ENCODE results near the gene PSME1. TPM values are rescaled to one million over a fixed set of nuclear protein-coding genes. Genes with fewer than 3 reads are reported as not detected.

Gene PSME1
- total RNA-seq = 151 and 174 TPM in 2 replicates

DNA sequence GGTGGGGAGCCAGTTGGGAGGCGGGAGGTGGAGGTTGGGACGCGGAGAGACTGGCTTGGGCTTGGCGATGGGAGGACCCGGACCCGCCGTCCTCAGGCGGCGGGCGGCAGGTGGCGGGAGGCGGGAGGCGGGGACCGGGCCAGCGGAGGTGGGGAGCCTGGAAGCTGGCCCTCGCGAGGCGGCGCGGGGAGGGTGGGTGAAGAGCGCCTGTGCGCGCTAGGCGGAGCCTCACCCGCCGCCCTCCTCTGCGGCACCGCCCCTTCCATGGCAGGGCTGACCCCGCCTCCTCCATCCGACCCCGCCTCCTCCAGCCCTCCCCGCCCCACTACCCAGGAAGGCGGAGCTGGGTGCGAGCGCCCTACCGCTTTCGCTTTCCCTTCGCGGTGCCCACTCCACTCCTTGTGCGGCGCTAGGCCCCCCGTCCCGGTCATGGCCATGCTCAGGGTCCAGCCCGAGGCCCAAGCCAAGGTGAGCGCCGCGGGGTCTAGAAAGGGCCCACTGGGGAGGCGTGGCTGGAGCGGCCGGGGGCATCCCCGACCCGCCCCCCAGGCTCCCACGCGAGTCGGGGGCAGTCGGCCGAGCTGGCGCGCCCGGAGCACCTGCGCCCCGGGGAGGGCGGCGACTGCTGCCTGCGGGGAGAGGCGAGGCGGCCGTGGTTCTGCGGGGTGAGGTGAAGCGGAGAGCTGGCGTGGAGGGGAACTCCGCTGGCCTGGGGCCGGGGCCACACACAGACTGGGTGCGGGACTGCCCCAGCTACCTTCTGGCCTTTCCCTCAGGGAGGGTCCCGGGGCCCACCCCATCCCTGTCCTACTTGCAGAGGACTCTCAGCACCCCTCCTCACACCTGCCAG, at the start of gene PSME1:
Gene PSME1 (plus strand): TSS at position 361 of the 850 bp plus-strand sequence. CDS start 69 bp downstream, at position 430.

DNA sequence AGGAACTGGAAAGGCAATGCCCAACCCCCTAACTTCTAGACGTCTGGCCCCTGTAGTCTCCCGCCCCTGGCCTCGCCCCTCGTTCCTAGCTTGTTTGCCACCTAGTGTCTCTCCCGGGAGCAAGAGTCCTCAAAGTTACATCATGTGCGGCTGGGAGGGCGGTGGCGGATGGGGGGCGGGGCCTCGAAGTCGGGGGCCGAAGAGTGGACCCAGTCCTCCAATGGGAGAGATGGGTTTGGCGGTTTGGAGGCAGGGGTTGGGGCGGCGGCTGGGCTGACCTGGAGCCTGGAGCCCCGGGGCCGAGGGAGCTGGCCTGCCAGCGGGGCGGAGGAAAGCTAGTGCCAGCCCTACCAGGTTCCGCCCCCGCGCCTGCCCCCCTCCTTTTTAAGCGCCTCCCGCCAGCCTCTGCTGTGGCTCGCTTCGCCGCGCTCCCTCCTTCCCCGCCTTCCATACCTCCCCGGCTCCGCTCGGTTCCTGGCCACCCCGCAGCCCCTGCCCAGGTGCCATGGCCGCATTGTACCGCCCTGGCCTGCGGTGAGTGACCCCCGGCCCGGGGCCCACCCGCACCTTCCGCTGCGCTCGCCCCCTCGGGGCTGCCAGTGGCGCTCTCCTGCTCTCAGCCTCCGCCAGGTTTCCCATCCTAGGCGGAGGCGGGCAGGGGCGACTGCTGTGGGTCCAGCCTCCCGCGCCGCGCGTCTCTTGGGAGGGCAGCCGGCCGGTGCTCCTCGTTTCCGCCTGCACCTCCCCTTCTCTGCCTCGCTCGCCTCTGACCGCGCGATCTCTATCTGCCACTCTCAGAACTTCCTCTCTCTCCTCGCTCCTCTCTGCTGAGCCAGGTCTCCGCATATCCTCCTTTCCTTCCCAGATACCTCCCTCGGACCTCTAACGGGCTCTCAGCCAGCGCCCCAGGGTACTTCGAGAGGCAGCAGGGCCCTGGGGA, 41.8 kb upstream of the PSME1 start, which contains the start of gene PCK2:
Gene PCK2 (plus strand): TSS at position 411 of the 940 bp plus-strand sequence. CDS start 95 bp downstream, at position 506.

DNA sequence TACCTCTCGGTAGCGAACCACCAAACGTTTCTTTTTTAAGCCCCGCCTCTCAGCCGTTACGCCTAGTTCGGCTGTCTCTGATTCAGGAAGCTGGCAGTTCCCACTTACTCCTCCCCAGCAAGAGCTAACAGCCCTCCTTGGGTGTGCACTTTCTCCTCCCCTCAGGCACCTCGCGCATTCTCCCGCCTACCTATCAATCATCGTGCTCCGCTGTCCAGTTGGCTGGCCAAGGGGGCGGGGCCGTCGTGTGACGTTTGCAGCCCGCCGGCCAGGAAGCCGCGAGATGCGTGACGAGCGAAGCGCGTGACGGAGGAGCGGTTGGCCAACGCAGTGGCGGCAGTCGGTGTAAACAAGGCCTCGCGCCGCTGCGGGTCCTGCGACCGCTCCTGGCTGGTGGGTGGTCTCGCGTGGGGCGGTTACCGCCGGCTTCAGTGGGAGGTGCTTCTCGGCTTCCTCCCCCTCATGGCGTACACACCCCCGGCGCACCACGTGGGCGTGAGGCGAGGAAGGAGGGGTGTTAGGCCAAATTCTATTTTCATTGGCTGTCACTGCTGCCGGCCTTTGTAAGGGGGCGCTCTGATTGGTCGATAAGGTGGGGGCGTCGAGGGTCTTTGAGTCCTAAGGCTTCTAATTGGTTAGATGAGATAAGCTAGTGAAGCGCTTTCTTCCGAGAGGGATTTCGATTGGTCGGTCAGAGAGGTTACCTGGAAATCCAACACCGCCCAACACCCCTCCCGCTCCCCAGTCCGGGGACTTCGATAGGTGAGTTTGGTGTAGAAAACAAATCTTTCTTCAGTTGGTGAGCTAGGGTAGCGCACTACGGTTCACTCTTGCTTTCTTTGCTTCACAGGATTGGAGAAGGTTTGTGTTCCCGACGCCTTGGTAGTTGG, 21.2 kb upstream of the PSME1 start, which contains the start of the genes DCAF11 and NRL:
Gene DCAF11 (plus strand): TSS at position 246 of the 890 bp plus-strand sequence. CDS start 818 bp downstream, outside the sequence.
Gene NRL (minus strand): TSS at position 418 of the 890 bp plus-strand sequence. CDS start 32,101 bp downstream, outside the sequence.

DNA sequence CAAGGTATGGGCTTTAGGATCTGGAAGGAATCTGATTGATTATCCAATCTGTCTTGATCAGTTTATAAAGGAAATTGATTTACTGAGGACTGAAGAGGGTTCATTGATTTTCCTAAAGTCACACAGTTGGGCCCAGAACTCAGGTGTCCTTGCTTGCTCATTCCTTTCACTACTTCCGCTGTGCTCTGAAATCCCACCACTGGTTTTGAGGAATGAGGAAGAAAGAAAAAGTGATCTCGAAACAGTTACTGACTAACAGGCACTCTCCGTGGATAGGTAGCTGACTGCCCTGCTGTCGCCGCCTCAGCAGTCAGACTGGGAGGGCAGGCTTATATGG, 5.6 kb upstream of the PSME1 start, which contains the start of gene FITM1:
Gene FITM1 (plus strand): TSS at position 280 of the 337 bp plus-strand sequence. CDS start 905 bp downstream, outside the sequence.

DNA sequence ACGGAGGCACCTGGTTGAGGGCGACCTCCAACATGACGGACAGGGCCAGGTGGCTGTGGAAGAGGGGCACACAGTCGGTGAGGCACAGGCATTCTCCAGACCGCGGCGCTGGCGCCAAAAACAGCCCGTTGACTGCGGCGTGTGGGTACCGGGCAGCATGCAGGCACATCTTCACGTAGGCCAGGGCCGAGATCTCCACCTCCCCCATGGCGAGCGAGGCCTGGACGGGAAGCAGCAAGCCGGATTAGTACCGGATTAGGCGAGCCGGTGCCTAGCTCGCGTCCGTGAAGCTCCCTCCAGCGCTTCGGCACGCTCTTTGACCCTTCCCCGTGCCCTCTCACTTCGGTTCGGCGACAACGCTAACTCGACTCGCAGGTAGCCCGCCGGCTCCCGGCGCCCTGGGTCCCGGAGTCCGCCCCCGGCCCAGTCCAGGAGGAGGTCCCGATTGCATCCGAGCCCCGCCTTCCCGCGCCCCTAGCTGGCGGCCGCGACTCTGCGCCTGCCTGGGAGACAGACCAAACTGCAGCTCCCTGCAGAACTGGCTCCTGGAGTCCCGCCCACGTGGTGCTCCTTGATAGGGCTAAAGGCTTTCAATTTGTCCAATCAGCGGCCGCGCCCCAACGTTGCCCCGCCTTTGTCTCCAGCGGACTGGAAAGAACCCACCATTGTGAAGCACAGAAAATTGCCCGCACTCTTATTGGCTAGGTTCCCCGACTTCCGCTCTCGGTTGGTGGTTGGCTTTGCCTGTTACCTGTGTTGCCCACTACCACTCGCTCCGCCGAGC, 5.3 kb downstream of the PSME1 start, which contains the start of gene EMC9:
Gene EMC9 (minus strand): TSS at position 495 of the 784 bp plus-strand sequence. CDS start 287 bp downstream, at position 208.

DNA sequence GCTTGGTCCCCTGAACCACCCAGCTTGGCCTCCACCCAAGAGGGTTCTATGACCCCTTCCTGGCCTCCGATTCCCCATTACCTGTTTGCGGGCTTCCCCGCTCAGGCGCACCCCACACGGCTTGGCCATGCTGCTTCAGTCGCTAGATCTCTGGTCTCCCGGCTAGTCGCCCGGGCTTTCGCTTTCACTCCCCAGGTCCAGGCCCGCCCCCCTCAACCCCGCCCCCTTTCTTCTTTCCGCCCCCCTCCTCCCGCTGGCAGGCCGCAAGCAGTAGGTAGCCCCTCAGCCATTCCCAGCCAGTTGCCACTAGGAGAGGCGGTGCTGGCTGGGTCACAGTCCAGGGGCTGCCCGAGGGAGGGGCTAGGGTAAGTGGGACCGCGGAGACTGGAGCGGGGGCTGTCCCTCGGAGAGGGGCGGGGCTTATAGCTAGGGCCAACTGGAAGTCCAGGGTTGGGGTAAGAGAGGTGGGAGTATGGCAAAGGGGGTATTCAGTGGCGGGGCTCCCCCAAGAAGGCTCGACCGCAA, 10.5 kb downstream of the PSME1 start, which contains the start of gene PSME2:
Gene PSME2 (minus strand): TSS at position 158 of the 525 bp plus-strand sequence. CDS start 29 bp downstream, at position 129.

DNA sequence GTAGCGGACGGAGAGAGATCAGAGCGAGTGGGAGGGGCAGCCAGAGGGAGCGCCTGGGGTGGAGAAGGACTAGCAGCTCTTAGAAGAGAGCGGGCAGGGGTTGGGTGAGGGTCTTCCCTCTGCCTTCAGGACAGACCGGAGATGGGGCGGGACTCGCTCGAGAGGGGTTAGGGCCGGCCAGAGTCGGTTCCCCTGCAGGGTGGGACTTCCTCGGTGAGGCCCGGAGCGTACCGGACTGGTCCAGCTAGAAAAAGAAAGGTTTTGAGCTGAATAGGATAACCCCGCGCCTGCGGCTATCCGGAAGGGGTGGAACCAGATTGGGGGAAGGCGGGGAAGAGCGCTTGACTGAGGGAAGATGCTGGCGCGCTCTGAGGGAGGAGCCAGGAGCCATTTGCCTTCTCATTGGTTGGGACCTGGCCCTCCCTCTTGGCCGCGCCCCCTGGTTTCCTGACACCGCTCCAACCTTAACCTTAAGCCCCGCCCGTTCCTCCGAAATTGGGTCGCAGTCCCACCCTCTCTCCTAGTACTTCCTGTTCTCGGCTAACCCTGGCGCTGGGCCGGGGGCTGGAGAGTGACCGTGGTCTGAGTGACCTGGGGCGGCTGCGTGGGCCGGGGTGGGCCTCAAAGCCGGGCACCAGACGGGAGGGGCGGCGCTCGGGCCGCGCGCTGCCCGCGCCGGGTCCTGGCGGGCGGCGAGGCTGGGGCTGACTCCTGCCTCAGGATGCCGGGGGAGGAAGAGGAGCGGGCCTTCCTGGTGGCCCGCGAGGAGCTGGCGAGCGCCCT, 11.2 kb downstream of the PSME1 start, which contains the start of gene RNF31:
Gene RNF31 (plus strand): TSS at position 521 of the 783 bp plus-strand sequence. CDS start 201 bp downstream, at position 722.

DNA sequence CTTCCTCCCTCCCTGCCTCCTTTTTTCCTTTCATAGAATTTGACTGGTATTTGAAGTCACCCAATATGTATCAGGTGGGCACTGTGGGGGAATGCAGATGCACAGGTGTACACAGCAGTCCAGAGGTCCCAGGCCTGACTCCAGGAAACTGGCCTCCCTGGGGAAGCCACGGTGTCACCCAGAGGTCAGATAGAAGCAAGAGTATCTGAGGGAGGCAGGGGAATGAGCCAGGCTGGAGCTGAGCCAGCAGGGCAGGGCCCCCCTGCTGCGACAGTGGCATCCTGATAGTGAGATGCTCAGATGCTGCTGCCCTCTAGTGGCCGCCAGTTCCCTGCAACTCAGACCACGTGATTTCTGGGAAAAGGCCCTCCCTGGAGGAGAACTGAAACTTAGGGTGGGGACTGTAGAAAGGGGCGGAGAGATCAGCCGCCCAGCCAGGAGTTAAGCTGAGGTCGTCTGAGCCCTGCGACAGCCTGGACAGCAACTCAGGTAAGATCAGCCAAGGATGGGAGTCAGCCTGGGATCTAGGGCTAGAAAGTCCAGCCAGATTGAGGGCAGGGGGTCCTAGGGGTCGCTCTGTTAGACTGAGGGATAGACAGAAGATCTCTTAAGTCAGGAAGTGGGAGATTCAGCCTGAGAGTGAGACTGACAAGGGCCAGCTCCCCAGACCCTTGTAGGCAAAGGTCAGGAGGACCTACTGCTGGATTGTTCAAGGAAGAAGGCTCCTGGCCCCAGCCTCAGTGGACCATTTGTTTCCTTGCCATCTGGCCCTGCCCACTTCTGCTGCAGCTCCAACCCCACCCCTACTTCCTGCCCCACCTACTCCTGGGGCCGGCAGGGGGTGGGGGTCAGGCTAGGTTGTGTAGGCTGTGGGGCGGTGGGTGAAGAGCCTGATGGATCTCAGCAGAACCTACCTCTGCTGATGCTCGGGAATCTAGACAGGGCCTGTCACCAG, 25.1 kb downstream of the PSME1 start, which contains the start of gene IRF9:
Gene IRF9 (plus strand): TSS at position 416 of the 955 bp plus-strand sequence. CDS start 880 bp downstream, outside the sequence.

DNA sequence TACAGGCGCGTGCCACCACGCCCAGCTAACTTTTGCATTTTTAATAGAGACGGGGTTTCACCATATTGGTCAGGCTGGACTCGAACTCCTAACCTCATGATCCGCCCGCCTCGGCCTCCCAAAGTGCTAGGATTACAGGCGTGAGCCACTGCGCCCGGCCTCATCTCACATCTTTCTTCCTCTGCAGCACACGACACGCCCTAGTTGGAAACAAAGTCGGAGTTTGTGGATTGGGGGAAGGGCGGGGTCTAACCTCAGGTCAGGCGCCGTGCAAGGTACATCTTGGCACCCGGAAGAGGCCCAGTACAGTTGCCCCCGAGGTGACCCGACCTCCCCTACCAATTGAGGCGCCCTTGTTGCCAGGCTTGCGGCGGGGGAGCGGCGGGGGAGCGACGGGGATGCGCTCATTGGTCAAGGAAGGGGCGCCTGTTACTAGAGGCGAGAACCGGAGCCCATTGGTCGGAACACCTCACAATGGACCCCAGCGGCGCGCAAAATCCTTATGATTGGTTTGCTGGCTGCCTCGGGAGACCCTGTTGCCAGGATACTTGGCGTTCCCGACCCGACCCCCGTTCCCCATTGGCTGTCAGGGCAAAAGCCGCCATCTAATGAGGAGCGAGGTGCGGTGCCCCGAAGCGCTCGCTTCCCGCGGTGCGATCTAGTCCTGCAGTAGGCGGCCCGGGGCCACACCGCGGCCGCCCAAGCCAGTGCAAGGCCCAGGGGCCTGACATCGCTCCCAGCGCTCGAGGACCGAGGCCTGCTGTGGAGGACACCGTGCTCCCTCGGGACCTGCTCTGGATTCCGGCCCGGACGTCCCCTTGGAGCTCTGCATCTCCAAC, 35.6 kb downstream of the PSME1 start, which contains the start of gene REC8:
Gene REC8 (plus strand): TSS at position 659 of the 839 bp plus-strand sequence. CDS start 473 bp downstream, outside the sequence.

Other genes starting within 250 kb of the PSME1 start
- gene DHRS4, start 182.4 kb upstream of the PSME1 start, total RNA-seq = 31.2 and 36.6 TPM in 2 replicates
- 9.0 and 16.8 TPM in 2 replicates for gene DHRS4L2, start 147.3 kb upstream of the PSME1 start, total RNA-seq
- gene CARMIL3, start 84.2 kb upstream of the PSME1 start, total RNA-seq = 0.16 TPM in 1 of 2 replicates, not detected in the other
- gene CPNE6, start 64.6 kb upstream of the PSME1 start, total RNA-seq = not detected in 2 replicates
- 32.7 and 43.4 TPM in 2 replicates for gene PCK2, start 41.9 kb upstream of the PSME1 start, total RNA-seq
- gene DCAF11, start 21.4 kb upstream of the PSME1 start, total RNA-seq = 27.5 and 28.7 TPM in 2 replicates
- gene NRL, start 21.2 kb upstream of the PSME1 start, total RNA-seq = 0.32 TPM in 1 of 2 replicates, not detected in the other
- 0.32 TPM in 1 of 2 replicates, not detected in the other for gene FITM1, start 5.5 kb upstream of the PSME1 start, total RNA-seq
- 14.4 and 27.4 TPM in 2 replicates for gene EMC9, start 5.4 kb downstream of the PSME1 start, total RNA-seq
- 44.6 and 52.2 TPM in 2 replicates for gene PSME2, start 10.4 kb downstream of the PSME1 start, total RNA-seq
- gene RNF31, start 11.3 kb downstream of the PSME1 start, total RNA-seq = 24.2 and 25.6 TPM in 2 replicates
- gene IRF9, start 25.1 kb downstream of the PSME1 start, total RNA-seq = 34.2 and 65.2 TPM in 2 replicates
- gene REC8, start 35.9 kb downstream of the PSME1 start, total RNA-seq = 2.9 TPM in 1 of 2 replicates, not detected in the other
- 24.2 and 39.0 TPM in 2 replicates for gene IPO4, start 52.6 kb downstream of the PSME1 start, total RNA-seq
- gene TM9SF1, start 59.2 kb downstream of the PSME1 start, total RNA-seq = 71.5 and 84.7 TPM in 2 replicates
- not detected in 2 replicates for gene TSSK4, start 69.5 kb downstream of the PSME1 start, total RNA-seq
- 34.7 TPM in 2 replicates for gene CHMP4A, start 77.3 kb downstream of the PSME1 start, total RNA-seq
- gene MDP1, start 79.9 kb downstream of the PSME1 start, total RNA-seq = 6.7 and 9.2 TPM in 2 replicates
- 140 and 176 TPM in 2 replicates for gene NEDD8, start 96.2 kb downstream of the PSME1 start, total RNA-seq
- 41.7 and 96.7 TPM in 2 replicates for gene GMPR2, start 96.7 kb downstream of the PSME1 start, total RNA-seq
- 42.1 and 42.6 TPM in 2 replicates for gene TINF2, start 106.4 kb downstream of the PSME1 start, total RNA-seq
- 0.16 and 0.72 TPM in 2 replicates for gene TGM1, start 127.0 kb downstream of the PSME1 start, total RNA-seq
- gene RABGGTA, start 135.4 kb downstream of the PSME1 start, total RNA-seq = 25.9 and 39.9 TPM in 2 replicates
- 11.3 and 19.0 TPM in 2 replicates for gene DHRS1, start 163.6 kb downstream of the PSME1 start, total RNA-seq
- 12.6 and 13.9 TPM in 2 replicates for gene NOP9, start 163.7 kb downstream of the PSME1 start, total RNA-seq
- gene CIDEB, start 171.8 kb downstream of the PSME1 start, total RNA-seq = 0.18 and 2.8 TPM in 2 replicates
- gene LTB4R2, start 173.9 kb downstream of the PSME1 start, total RNA-seq = 1.4 and 2.1 TPM in 2 replicates
- 3.6 and 6.3 TPM in 2 replicates for gene LTB4R, start 175.3 kb downstream of the PSME1 start, total RNA-seq
- gene ADCY4, start 198.9 kb downstream of the PSME1 start, total RNA-seq = 1.8 and 2.3 TPM in 2 replicates
- gene RIPK3, start 203.8 kb downstream of the PSME1 start, total RNA-seq = 0.36 TPM in 1 of 2 replicates, not detected in the other
- gene NFATC4, start 232.0 kb downstream of the PSME1 start, total RNA-seq = 40.0 and 41.9 TPM in 2 replicates

Measured in cardiac atrium fibroblast (primary cell).